Activated T-helper 9 cell treated with anti-CD3 and anti-CD28 coated beads, Interleukin-2, amount 50 U/mL, for 16 hours (primary cell): Measurements from ENCODE around the gene ACP4.

Experiments used
- DNase-seq: peaks from one replicate; pipeline ENCODE4 v3.0.0-alpha.2; 2020; ENCODE audit warnings: low read depth

ACP4 gene

GRCh38 chr19:50822661-50823208, 32.5 kb downstream of the ACP4 start:
- no peak for DNase-seq

- no peak for DNase-seq
Observed at GRCh38 chr19:50823389-50824042, 33.3 kb downstream of the ACP4 start, which contains the start of gene KLK1. Gene KLK1 (minus strand): TSS chr19:50823787. CDS start chr19:50823748, 39 bp downstream.

DNA sequence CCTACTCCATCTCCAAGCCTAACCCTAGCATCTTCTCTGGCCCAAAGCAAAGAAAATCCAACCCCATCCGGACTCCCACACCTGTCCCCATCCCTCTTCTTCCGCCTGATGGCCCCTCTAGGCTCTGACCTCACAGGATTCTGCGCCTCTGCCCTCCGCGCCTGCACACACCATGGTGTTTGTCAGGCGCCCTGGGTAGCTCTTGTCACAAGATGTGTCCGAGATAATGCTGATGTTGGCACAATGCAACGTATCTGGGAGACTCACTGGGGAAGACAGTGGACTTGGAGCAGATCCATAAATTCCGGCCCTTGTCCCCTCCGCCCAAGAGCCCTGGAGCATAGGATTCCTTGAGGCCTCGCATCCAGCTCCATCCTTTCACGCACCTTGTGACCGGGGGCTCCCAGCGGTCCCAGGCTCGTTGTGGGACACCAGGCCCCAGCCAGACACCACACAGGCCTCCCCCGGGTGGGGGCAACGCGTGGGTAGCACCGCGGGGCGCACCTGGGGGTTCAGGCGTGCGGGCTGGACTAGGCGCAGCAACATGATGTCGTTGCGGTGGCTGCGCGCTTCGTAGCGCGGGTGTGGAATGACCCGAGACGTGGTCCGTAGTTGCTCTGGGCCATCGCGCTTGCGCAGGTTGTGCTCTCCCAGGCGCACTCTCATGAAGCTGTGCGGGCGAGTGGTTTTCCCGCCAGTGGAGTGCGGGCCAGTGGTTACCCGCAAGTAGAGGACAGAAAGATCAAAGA, 36.5 kb downstream of the ACP4 start:
- DNase-seq = no peak

GRCh38 chr19:50827476-50827875, 37.3 kb downstream of the ACP4 start:
- no peak for DNase-seq

DNA sequence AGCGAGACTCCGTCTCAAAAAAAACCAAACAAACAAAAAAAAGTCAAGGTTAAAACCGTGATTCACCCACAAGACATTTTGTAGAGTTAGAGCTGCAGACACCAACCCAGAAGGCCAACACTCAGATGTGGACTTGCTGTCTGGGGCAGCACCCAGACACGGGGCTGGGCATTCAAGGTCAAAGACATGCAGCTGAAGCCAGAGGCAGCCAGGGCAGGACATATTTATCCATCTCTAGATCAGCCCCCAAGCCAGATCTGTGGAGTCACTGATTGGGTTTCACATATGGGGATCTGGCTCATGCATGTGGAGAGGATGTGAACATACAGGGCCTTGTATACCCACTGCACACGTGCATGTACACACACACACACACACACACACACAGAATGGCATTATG, 39.6 kb downstream of the ACP4 start:
- no peak for DNase-seq

DNA sequence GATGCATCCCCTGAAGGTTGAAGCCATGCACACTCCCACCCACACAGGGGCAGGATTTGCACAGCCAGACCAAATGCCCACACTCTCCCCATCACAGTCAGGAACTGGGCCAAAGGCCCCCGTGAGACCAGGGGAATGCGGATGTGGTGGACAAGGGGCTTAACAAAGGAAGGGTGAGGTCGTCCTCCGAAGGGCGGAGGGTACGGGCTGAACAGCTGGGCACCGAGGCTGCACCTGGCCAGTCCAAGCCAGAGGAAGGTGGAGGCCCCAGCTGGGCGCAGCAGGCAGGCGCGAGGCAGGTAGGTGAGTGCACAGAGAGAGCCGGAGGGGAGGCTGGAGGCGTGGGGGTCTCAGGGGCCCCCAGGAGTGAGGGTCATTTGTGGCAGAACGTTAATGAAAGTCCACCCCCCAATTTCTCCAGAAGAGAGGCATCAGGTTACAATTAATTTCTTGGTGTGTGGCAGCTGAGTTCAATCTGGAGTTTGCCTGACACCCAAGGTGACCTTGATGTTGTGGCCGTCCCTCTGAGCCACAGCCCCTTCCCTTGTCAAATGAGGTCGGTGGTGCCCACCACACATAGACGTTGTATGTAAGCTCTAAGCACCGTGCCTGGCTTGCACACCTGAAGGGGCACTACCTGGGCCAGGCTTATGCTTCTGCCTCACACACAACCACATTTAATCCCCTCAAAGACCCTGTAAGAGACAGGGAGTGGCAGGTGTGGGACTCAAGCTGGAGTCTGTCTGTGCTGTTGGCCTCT, 40.2 kb downstream of the ACP4 start:
- no peak for DNase-seq

- no peak for DNase-seq
Observed at GRCh38 chr19:50831026-50831396, 40.8 kb downstream of the ACP4 start.

- no peak for DNase-seq
Observed at GRCh38 chr19:50832666-50833065, 42.5 kb downstream of the ACP4 start.

GRCh38 chr19:50833117-50833801, 43.0 kb downstream of the ACP4 start, which contains the start of gene KLK15:
Gene KLK15 (minus strand): TSS chr19:50833574. CDS start chr19:50831492, 2,082 bp downstream.
- DNase-seq = no peak

- DNase-seq = no peak
Observed at GRCh38 chr19:50833802-50834167, 43.6 kb downstream of the ACP4 start.

- no peak for DNase-seq
Observed at GRCh38 chr19:50835103-50835784, 45.0 kb downstream of the ACP4 start.

DNA sequence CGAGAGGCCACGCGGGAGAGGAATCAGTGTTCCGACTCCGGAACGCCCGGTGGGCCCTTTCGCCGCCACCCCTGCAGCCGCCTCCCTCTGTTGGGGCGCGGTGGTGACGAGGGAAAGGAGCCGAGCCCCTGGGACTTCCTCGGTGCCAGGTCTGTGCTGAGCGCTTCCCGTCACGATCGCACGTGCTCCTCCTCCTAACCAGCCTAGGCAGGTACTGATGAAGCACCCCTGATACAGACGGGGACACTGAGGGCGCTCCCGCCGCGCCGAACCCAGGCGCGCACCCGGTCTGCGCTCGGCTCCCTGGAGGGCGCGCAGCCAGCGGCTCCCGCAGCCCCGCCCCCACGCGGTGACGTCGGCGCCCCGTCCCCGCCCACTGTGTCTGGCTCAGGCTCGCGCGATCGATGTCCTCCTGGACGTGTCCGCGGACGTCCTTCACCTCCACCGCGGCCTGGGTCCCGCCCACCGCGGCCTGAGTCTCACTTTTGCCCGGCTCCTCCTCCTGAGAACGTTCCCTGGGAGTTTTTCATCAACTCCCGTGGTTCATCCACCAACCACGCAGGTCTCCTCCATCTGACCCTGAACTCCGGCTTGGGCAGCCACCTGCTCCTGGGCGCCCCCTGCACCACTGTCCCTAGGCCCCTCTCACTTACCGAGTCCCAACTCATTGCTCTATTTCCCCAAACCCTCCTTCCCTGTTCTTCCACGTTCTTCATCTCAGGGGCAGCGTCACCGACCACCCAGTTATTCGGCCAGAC, 45.7 kb downstream of the ACP4 start:
- DNase-seq = peak; percentile 49

- DNase-seq = no peak
Observed at GRCh38 chr19:50836543-50837195, 46.5 kb downstream of the ACP4 start.

DNA sequence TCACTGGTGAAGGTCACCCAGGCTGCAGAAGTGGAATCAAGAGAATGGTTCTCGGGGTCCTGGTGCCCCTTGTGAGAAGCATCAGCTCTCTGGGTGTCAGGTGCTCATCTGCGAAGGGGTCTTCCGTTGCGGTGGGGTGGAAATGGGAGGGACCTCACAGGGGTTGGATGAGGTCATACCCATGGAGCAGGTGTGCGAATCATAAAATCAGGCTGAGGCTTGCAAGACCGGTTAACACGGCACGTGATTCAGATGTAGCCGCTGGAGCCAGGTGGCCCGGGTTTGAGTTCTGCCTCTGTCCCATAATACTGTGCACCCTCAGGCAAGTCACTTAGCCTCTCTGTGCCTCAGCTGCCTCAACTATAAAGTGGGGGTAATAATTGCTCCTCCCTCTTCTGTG, 47.1 kb downstream of the ACP4 start:
- no peak for DNase-seq

DNA sequence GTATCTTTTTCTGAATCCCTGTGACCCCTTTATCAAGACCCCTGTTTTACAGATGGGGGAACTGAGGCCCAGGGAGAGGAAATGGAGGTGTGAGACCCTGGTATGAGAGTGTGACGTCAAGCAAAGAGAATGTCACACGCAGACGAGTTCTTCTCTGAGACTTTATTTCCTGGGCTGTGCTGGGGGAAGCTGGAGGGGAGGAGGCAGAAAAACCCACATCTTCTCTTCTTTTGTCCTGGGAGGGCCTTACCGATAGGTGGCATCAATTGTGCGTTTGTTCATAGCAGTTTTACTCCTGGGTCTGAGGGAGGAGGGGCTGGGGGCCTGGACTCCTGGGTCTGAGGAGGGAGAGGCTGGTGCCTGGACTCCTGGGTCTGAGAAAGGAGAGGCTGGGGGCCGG, 48.0 kb downstream of the ACP4 start:
- no peak for DNase-seq

DNA sequence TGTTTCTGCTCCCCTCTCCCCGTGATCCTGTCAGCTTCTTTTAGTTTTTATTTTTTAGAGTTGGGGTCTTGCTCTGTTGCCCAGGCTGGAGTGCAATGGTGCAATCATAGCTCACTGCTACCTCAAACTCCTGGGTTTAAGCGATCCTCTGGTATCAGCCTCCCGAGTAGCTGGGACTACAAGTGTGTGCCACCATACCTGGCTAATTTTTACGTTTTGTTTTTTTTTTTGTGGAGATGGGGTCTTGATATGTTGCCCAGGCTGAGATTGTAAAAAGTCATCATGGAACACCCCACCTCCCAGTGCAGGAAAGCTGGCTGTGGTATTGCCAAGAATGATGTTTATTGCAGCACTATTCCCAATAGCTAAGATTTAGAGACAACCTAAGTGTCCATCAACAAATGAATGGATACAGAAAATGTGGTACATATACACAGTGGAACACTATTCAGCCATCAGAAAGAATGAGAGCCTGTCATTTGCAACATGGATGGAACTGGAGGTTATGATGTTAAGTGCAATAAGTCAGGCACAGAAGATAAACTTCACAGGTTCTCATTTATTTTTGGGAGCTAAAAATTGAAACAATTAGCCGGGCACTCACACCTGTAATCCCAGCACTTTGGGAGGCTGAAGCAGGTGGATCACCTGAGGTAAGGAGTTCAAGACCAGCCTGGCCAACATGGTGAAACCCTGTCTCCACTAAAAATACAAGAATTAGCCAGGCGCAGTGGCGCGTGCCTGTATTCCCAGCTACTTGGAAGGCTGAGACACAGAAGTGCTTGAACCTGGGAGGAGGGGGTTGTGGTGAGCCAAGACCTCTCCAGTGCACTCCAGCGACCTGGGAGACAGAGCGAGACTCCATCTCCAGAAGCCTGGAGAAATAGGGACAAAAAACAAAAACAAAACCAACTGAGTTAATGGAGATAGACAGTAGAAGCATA, 49.8 kb downstream of the ACP4 start:
- DNase-seq = no peak

GRCh38 chr19:50842130-50842529, 51.9 kb downstream of the ACP4 start:
- DNase-seq = no peak

- DNase-seq = no peak
Observed at GRCh38 chr19:50843205-50843604, 53.0 kb downstream of the ACP4 start.

GRCh38 chr19:50843701-50844221, 53.5 kb downstream of the ACP4 start:
- no peak for DNase-seq
